ENCODE results near the gene KRTAP29-1.

KRTAP29-1 gene

DNA sequence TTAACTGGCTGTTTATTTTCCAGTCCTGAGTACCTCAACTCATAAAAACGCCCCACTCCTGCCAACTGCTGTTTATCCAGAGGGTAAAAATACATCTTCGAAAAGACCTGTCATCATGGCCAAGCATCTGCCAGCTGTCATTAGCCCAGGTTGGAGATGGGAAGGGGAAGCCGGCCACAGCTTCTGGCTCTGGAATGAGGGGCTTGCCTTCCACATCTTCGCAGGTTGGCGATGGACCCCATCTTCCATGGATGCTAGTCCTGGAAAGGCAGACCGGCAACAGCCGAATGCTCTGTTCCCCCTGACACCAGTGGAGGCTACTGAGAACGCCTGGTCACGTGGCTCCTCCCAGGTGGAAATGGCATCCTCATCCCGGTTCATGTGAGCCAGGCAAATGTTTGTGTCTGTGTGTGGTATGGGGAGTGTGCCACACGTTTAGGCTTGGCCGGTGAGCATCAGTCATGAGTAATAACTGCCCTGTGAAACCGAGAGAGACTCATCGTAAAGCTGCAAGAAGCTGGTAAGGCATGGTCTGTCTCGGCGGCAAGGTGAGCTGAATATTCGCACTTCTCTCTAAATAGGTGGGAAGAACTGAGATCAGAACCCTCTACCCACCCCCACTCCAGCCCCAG lies 13.3 kb upstream of the KRTAP29-1 start:
- Mint-ChIP-seq H3K36me3 (ENCODE audit: low read depth) (no peaks in the 10 kb centered on the region), H3K4me1 (no peaks in the 10 kb centered on the region), H3K27me3 (ENCODE audit: low read depth) (peaks cover 17% of the 10 kb centered on the region), H3K4me3 (no peak overlapping the region), H3K27ac (no peak overlapping the region), H3K9me3 (peaks cover 14% of the 10 kb centered on the region)
- TF ChIP-seq, protein P1, sequence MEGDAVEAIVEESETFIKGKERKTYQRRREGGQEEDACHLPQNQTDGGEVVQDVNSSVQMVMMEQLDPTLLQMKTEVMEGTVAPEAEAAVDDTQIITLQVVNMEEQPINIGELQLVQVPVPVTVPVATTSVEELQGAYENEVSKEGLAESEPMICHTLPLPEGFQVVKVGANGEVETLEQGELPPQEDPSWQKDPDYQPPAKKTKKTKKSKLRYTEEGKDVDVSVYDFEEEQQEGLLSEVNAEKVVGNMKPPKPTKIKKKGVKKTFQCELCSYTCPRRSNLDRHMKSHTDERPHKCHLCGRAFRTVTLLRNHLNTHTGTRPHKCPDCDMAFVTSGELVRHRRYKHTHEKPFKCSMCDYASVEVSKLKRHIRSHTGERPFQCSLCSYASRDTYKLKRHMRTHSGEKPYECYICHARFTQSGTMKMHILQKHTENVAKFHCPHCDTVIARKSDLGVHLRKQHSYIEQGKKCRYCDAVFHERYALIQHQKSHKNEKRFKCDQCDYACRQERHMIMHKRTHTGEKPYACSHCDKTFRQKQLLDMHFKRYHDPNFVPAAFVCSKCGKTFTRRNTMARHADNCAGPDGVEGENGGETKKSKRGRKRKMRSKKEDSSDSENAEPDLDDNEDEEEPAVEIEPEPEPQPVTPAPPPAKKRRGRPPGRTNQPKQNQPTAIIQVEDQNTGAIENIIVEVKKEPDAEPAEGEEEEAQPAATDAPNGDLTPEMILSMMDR (IDR thresholded peaks at IDR 0.05; ENCODE audit: unreplicated experiment in 3 of 3): no peak

DNA sequence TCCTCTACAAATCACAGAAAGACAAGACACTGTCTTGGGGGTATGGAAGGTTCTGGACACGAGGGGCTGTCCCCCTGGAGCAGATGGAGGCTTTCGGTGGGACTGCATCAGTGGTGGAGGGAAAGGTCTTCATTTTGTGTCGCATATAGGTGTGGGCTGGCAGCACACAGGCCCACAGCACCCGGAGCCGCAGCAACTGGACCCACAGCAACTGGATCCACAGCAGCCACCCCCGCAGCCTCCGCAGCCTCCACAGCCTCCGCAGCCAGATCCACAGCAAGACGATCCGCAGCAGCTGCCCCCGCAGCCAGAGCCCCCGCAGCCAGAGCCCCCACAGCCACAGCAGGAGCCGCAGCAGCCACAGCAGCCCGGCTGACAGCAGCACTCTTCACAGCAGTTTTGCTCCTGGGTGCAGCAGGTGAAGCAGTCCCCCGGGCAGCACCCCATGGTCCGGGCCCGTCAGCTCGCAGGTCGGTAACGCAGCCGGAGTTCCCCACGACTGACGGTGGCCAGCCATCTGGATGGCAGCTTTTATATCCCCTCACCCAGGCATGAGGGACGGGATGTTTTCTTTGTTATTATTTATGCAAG lies 12.6 kb upstream of the KRTAP29-1 start, which contains the start of gene KRTAP17-1:
TSS of gene KRTAP17-1 (minus strand) at position 507 of the 591 bp plus-strand sequence. CDS start at position 447, 60 bp downstream.
- Mint-ChIP-seq H3K4me1 (no peaks in the 10 kb centered on the region), H3K9me3 (peaks cover 14% of the 10 kb centered on the region), H3K27me3 (ENCODE audit: low read depth) (peaks cover 19% of the 10 kb centered on the region), H3K36me3 (ENCODE audit: low read depth) (no peaks in the 10 kb centered on the region), H3K4me3 (no peak within 1 kb of the TSS), H3K27ac (no peak within 1 kb of the TSS)
- TF ChIP-seq, protein P1 (IDR thresholded peaks at IDR 0.05; ENCODE audit: unreplicated experiment in 3 of 3): no peak

DNA sequence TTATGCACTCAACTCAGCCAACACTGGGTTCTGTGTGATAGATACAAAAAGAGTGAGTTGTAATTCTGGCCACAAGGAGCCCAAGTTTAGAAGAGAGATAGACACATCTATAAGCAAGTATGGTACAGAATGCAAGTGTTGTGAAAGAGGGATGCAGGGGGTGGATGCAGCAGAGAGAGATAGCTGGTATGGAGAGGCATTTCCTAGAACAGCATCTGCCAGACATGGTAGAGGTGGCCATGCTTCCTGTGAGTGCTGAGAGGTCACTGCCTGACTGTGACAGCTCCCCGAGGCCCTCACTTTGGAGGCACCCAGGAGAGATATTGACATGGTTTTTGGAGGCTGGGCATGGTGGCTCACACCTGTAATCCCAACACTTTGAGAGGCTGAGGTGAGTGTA lies 8.5 kb upstream of the KRTAP29-1 start:
- no peaks in the 10 kb centered on the region for H3K9me3 Mint-ChIP-seq
- TF ChIP-seq, protein P1 (IDR thresholded peaks at IDR 0.05; ENCODE audit: unreplicated experiment in 3 of 3): no peak
- no peak overlapping the region for H3K4me3 Mint-ChIP-seq
- H3K4me1 Mint-ChIP-seq: peaks cover 10% of the 10 kb centered on the region
- H3K36me3 Mint-ChIP-seq (ENCODE audit: low read depth): no peaks in the 10 kb centered on the region
- H3K27ac Mint-ChIP-seq: no peak overlapping the region
- H3K27me3 Mint-ChIP-seq (ENCODE audit: low read depth): peaks cover 29% of the 10 kb centered on the region

DNA sequence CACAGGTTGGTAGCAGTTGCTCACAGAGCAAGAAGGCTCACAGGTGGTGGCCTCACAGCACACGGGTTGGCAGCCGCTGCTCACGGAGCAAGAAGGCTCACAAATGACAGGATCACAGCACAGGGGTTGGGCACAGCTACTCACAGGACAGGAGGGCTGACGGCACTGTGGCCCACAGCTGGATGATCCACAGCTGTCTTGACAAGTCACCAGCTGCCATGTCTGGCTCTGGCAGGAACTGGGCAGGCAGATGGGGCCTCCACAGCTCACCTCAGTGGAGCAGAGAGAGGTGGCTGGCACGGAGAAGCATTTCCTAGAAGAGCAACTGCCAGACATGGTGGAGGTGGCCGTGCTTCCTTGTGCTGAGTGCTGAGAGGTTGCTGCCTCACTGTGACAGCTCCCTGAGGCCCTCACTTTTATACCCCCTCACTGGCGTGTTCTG lies 6.3 kb upstream of the KRTAP29-1 start, which contains the start of gene KRTAP16-1:
TSS of gene KRTAP16-1 (minus strand) at position 392 of the 442 bp plus-strand sequence. CDS start at position 336, 56 bp downstream.
- peaks cover 10% of the 10 kb centered on the region for H3K4me1 Mint-ChIP-seq
- peaks cover 24% of the 10 kb centered on the region for H3K27me3 Mint-ChIP-seq (ENCODE audit: low read depth)
- no peak within 1 kb of the TSS for H3K27ac Mint-ChIP-seq
- no peaks in the 10 kb centered on the region for H3K9me3 Mint-ChIP-seq
- no peak within 1 kb of the TSS for H3K4me3 Mint-ChIP-seq
- no peaks in the 10 kb centered on the region for H3K36me3 Mint-ChIP-seq (ENCODE audit: low read depth)
- TF ChIP-seq, protein P1 (IDR thresholded peaks at IDR 0.05; ENCODE audit: unreplicated experiment in 3 of 3): no peak

DNA sequence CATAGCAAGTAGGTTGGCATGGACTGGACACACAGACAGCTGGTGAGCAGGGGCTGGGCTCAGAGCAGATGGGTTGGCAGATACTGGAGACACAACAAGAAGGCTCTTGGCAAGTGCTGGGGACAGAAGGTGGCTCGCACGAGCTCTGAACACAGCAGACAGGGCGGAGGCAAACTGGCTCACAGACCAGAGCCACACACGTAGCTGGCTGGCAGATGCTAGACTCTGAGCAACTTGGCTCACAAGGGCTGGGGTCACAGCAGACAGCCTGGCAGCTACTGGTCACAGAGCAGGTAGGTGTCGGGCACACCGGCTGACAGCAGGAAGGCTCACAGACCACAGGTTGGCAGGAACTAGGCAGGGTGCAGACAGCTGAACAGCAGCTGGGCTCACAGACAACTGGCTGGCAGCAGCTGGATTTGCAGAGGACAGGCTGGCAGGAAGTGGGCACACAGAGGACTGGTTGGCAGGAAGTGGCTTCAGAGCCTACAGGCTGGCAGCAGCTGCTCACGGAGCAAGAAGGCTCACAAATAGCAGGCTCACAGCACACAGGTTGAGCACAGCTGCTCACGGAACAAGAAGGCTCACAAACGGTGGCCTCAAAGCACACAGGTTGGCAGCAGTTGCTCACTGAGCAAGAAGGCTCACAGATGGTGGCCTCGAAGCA lies 5.7 kb upstream of the KRTAP29-1 start:
- H3K4me1 Mint-ChIP-seq: peaks cover 10% of the 10 kb centered on the region
- H3K27me3 Mint-ChIP-seq (ENCODE audit: low read depth): peaks cover 24% of the 10 kb centered on the region
- no peak overlapping the region for H3K27ac Mint-ChIP-seq
- TF ChIP-seq, protein P1 (IDR thresholded peaks at IDR 0.05; ENCODE audit: unreplicated experiment in 3 of 3): no peak
- no peak overlapping the region for H3K4me3 Mint-ChIP-seq
- no peaks in the 10 kb centered on the region for H3K9me3 Mint-ChIP-seq
- H3K36me3 Mint-ChIP-seq (ENCODE audit: low read depth): no peaks in the 10 kb centered on the region
